SKM-1 (cell line): ENCODE measurements around the gene KIF20B.

Experiments
- DNase-seq: peaks from one replicate; lab custom pipeline; 2025; ENCODE audit not compliant: unreplicated experiment; lab: John Stamatoyannopoulos, UW

Gene KIF20B

GRCh38 chr10:89701242-89702120, at the start of gene KIF20B:
KIF20B (plus strand) TSS chr10:89701590; CDS start chr10:89705295, 3,705 bp downstream.
- DNase-seq = peak; percentile 93

- DNase-seq = no peak
Observed at GRCh38 chr10:89651916-89652573, 49.3 kb upstream of the KIF20B start.

GRCh38 chr10:89652806-89653370, 48.5 kb upstream of the KIF20B start:
- no peak for DNase-seq

GRCh38 chr10:89653410-89653869, 48.0 kb upstream of the KIF20B start:
- DNase-seq = no peak

GRCh38 chr10:89655722-89656121, 45.7 kb upstream of the KIF20B start:
- DNase-seq = no peak

- DNase-seq = no peak
Observed at GRCh38 chr10:89657302-89657701, 44.1 kb upstream of the KIF20B start.

- DNase-seq = no peak
Observed at GRCh38 chr10:89659143-89660131, 42.0 kb upstream of the KIF20B start.

GRCh38 chr10:89662596-89662995, 38.8 kb upstream of the KIF20B start:
- DNase-seq = no peak

GRCh38 chr10:89663144-89663543, 38.2 kb upstream of the KIF20B start:
- DNase-seq = no peak

- DNase-seq = no peak
Observed at GRCh38 chr10:89664203-89664602, 37.2 kb upstream of the KIF20B start.

- DNase-seq = no peak
Observed at GRCh38 chr10:89665302-89665701, 36.1 kb upstream of the KIF20B start.

- no peak for DNase-seq
Observed at GRCh38 chr10:89666138-89666537, 35.3 kb upstream of the KIF20B start.

- DNase-seq = no peak
Observed at GRCh38 chr10:89668386-89669071, 32.9 kb upstream of the KIF20B start.

- DNase-seq = no peak
Observed at GRCh38 chr10:89669985-89670384, 31.4 kb upstream of the KIF20B start.

GRCh38 chr10:89670926-89671325, 30.5 kb upstream of the KIF20B start:
- DNase-seq = no peak

- no peak for DNase-seq
Observed at GRCh38 chr10:89677341-89677740, 24.0 kb upstream of the KIF20B start.

GRCh38 chr10:89679986-89680385, 21.4 kb upstream of the KIF20B start:
- DNase-seq = no peak

- no peak for DNase-seq
Observed at GRCh38 chr10:89683883-89684282, 17.5 kb upstream of the KIF20B start.

GRCh38 chr10:89684604-89685003, 16.8 kb upstream of the KIF20B start:
- no peak for DNase-seq

GRCh38 chr10:89685936-89686335, 15.5 kb upstream of the KIF20B start:
- DNase-seq = no peak
